Epithelial cell of esophagus (primary cell): Measurements from ENCODE around the gene FAF2.
"Not testable (repeated sequence)": the region's sequence is repeated elsewhere in the genome, so short reads cannot be mapped to it uniquely, and the experiment has no call there.

Experiments
- DNase-seq: peaks from one replicate; pipeline ENCODE4 v3.0.0; 2010; ENCODE audit warnings: low read depth
- H3K4me3 ChIP-seq: 2 replicates; pipeline ENCODE4 v1.5.1; 2011; ENCODE audit warnings: mild to moderate bottlenecking, low read length, control low read depth
- TF ChIP-seq, protein P1 (sequence below): IDR thresholded peaks from 2 replicates; pipeline ENCODE4 v1.5.1; 2011; ENCODE audit warnings: low read depth, mild to moderate bottlenecking, low read length, control low read depth, inconsistent platforms; ENCODE audit not compliant: insufficient read depth; ENCODE audit errors: missing control alignments

Gene FAF2

DNA sequence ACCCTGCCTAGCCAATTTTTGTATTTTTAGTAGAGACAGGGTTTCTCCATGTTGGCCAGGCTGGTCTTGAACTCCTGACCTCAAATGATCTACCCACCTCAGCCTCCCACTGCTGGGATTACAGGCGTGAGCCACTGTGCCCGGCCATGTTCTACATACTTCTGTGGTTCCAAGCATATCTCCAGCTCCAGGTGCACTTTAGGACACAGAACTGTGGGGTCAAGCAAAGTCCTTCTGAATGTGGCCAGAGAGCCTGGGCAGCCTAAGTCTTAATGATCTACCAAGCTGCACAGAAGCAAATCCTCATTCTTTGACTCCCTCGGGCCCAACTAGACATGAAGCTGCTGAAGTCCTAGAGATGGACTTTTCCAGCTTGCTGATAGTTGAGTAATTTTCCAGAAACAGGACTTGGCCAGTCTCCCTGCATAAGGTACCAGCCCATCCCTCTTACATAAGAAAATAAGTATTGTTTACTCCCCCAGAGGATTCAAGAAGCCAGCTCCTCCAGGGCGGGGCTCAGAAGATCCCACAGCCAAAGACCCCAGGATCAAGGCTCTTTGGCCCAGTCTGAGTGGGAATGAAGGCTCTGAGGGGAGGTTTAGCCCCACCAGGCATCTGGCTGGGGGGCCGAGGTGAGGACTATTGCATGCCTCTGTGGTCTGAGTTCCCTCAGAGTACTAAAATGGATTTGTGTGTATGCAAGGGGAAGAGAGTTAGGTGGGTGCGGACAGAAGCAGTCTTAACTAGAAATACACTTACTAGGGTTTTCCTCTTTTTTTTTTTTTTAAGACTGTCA is 40.5 kb upstream of the FAF2 start:
- DNase-seq: no peak
- TF ChIP-seq, protein P1, sequence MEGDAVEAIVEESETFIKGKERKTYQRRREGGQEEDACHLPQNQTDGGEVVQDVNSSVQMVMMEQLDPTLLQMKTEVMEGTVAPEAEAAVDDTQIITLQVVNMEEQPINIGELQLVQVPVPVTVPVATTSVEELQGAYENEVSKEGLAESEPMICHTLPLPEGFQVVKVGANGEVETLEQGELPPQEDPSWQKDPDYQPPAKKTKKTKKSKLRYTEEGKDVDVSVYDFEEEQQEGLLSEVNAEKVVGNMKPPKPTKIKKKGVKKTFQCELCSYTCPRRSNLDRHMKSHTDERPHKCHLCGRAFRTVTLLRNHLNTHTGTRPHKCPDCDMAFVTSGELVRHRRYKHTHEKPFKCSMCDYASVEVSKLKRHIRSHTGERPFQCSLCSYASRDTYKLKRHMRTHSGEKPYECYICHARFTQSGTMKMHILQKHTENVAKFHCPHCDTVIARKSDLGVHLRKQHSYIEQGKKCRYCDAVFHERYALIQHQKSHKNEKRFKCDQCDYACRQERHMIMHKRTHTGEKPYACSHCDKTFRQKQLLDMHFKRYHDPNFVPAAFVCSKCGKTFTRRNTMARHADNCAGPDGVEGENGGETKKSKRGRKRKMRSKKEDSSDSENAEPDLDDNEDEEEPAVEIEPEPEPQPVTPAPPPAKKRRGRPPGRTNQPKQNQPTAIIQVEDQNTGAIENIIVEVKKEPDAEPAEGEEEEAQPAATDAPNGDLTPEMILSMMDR: no peak
- H3K4me3 ChIP-seq: no peak overlapping the region

DNA sequence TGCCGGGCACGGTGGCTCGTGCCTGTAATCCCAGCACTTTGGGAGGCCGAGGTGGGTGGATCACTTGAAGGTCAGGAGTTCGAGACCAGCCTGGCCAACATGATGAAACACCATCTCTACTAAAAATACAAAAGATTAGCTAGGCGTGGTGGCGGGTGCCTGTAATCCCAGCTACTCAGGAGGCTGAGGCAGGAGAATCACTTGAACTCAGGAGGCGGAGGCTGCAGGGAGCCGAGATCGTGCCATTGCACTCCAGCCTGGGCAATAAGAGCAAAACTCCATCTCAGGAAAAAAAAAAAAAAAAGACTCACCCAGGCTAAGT is 40.0 kb upstream of the FAF2 start:
- DNase-seq, H3K4me3 ChIP-seq: not testable (repeated sequence)

DNA sequence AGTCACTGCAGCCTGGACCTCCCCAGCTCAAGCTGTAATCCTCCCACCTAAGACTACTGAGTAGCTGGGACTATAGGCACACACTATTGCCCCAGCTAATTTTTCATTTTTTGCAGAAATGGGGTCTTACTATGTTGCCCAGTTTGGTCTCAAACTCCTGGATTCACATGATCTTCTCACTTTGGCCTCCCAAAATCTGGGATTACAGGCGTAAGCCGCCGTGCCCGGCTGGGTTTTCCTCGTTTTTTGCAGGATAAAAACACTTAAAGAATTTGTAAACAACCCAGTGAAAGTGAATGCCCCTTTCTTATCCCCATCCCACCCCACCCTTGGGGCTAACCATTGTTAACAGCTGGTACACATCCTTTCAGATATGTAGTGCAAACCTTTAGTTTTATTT is 39.6 kb upstream of the FAF2 start:
- TF ChIP-seq, protein P1: no peak
- H3K4me3 ChIP-seq: no peak overlapping the region

DNA sequence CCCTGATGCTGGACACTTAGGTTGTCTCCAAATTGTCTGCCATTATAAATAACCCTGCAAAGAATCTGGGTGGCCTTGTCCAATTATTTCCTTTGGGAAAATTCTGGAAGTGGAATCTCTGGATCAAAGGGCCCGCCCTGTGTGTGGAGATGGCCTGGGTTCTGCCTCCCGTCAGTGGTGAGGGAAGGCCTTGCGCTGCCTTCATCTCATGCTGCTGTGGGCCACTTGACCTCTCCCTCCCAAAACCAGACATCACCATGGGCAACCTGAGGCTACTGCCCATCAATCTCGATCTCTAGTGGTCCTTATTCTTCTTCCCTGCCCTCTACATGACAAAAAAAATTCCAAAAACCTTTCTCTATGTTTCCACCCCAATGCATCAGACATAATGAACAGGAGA is 38.4 kb upstream of the FAF2 start:
- DNase-seq: no peak
- H3K4me3 ChIP-seq: no peak overlapping the region
- TF ChIP-seq, protein P1: no peak

More for the DNA sequence above, 39.6 kb upstream of the FAF2 start:
- no peak for DNase-seq

DNA sequence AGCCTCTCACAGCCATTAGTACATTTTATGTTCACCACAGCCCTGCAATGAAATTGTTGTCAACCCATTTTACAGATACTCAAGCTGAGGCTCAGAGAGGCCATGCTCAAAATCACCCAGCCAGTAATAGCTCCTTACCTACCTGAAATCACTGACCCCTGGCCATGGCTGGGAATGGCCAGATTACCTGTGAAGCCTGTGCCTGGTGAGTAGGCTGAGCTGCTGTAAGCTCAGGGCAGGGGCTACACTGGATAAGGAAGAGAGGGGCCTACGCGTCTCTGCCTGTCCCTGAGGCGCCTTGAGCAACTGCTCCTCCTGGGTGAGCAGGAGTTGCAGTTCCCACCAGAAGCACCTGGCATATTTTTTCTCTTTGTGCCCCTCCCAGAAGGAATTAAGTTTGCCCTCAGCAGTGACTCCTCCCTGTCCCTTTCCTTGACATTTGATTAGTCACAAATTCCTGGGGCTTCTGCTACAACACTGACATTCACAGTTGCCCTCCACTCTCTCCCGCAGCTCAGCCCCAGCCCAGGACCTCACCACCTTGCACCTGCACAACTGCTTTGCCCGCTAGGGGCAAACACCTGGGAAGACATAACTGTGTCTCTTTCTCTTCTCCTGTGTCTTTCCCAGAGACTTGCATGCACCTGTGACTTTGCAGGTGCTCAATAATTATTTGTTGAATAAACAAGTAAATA is 37.6 kb upstream of the FAF2 start:
- TF ChIP-seq, protein P1: peak; percentile 59
- peak; percentile 62 for DNase-seq
- H3K4me3 ChIP-seq: no peak overlapping the region

DNA sequence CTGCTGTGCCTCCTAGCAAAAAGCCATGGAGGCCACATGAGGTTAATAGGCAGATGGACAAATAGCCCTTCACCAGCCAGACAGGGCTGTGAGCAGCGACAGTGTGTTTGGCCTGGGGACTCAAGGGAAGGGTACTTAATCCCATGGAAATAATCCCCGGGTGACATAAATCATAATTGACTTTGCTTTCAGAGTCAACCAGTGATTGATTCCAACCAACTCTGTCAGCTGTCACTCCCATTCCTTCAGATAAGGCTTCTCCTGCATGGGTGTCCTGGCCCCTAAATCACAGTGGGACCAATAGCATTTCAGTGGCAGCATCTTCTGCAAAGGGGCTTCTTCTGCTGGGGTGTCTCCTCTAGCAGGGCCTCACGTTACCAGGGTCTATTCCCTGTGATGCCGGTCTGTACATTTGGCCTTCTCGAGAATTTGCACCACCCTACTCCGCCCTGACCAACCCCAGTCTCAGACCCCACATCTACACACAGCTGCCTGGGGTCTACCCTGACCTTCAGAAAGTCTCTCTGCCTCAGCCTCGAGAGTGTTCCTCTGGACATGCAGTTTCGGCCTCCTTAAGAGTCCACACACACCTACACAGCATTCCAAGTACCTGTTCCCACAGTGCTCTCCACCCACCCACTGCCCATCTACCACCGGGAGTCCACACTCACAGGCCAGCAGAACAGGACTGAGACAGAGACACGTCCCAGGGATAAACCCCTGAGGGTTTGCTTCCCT is 35.5 kb upstream of the FAF2 start:
- peak overlapping the region; percentile 15 for H3K4me3 ChIP-seq
- DNase-seq: peak; percentile 33
- TF ChIP-seq, protein P1: no peak

DNA sequence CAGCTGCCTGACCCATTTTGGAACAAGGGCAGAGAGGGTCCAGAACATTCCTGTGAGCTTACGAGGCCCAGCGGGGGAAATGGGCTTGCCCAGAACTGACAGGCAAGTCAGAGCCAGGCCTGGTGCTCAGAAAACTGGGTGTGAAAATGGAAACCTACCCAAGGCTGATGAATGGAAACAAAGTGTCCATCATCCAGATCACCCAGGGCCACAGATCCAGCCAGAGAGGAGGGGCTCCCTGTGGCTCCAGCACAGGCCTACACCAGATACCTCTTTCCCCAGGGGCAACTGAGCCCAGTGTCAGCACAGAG is 35.0 kb upstream of the FAF2 start:
- H3K4me3 ChIP-seq: peak overlapping the region; percentile 15
- TF ChIP-seq, protein P1: no peak
- peak; percentile 76 for DNase-seq
